OCI-LY1 (cell line): ENCODE results near the gene PNRC1.

ENCODE experiments used
- EZH2 ChIP-seq: fragments of 200-600 bp; sonication (generic), shearing (Covaris generic); IDR thresholded peaks from 2 replicates; pipeline ENCODE4 v1.8.0; 2017; ENCODE audit warnings: borderline replicate concordance, mixed run types, mild to moderate bottlenecking, antibody characterized with exemption, low read length, moderate library complexity, mixed read lengths
- TF ChIP-seq, protein P1 (sequence below): fragments of 200-600 bp; sonication (generic), shearing (Covaris generic); IDR thresholded peaks from 2 replicates; pipeline ENCODE4 v1.5.1; 2017; ENCODE audit warnings: mild to moderate bottlenecking, antibody characterized with exemption, low read length, moderate library complexity, mixed read lengths

DNA sequence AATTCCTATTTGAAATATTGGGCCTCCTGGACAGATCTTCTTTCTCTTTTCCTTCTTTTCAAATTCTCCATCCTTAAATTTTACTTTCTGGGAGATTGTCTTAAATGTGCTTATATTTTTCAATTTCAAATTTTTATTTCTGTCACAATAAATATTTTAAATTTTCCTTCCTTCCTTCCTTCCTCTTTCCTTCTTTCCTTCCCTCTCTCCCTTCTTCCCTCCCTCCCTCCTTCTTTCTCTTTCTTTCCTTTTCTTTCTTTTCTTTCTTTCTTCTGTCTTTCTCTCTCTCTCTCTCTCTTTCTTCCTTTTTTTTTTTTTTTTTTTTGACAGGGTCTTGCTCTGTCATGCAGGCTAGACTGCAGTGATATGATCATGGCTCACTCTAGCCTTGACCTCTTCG, 16.7 kb upstream of the PNRC1 start:
- TF ChIP-seq EZH2 = no peak
- TF ChIP-seq, protein P1, sequence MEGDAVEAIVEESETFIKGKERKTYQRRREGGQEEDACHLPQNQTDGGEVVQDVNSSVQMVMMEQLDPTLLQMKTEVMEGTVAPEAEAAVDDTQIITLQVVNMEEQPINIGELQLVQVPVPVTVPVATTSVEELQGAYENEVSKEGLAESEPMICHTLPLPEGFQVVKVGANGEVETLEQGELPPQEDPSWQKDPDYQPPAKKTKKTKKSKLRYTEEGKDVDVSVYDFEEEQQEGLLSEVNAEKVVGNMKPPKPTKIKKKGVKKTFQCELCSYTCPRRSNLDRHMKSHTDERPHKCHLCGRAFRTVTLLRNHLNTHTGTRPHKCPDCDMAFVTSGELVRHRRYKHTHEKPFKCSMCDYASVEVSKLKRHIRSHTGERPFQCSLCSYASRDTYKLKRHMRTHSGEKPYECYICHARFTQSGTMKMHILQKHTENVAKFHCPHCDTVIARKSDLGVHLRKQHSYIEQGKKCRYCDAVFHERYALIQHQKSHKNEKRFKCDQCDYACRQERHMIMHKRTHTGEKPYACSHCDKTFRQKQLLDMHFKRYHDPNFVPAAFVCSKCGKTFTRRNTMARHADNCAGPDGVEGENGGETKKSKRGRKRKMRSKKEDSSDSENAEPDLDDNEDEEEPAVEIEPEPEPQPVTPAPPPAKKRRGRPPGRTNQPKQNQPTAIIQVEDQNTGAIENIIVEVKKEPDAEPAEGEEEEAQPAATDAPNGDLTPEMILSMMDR = no peak
